Measurements from ENCODE around the gene CRYBG3. TPM values are rescaled to one million over a fixed set of nuclear protein-coding genes. Genes with fewer than 3 reads are reported as not detected.
"Not testable (repeated sequence)": the region's sequence is repeated elsewhere in the genome, so short reads cannot be mapped to it uniquely, and the experiment has no call there.

CRYBG3 gene
- polyA plus RNA-seq, 3 donors from 2014 or later: 0.17 to 0.48 TPM; not detected in 1

DNA sequence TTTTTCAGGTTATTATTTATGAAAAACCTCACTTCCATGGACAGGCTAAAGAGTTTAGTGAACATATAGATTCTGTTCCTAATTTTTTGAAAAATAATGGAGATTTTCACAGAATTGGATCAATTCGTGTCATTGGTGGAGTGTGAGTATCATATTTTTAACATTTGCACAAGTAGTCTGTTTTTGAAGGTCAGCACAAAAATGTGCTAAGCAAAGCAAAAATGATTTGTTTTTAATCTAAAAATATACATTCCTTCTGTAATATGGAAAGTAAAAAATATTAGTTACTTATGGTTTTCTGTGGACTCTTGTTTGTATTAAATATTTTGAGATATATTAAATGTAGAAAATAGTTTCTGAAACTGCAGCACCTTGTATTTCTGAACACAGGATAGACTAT, 71.0 kb downstream of the CRYBG3 start:
- H3K27me3 Mint-ChIP-seq (ENCODE audit: low read depth in 3 of 3): peaks cover 0 to 5% (median 2%) of the 10 kb centered on the region in 3 donors
- no peak for DNase-seq
- no peak overlapping the region for H3K27ac Mint-ChIP-seq
- H3K4me1 Mint-ChIP-seq: no peaks in the 10 kb centered on the region
- H3K4me3 Mint-ChIP-seq: no peak overlapping the region
- H3K36me3 Mint-ChIP-seq: no peaks in the 10 kb centered on the region
- no peaks in the 10 kb centered on the region for H3K9me3 Mint-ChIP-seq

- Mint-ChIP-seq H3K9me3 (no peaks in the 10 kb centered on the region), H3K4me1 (no peaks in the 10 kb centered on the region), H3K4me3 (no peak overlapping the region), H3K27me3 (ENCODE audit: low read depth in 3 of 3) (peaks cover 0 to 5% (median 5%) of the 10 kb centered on the region in 3 donors), H3K36me3 (no peaks in the 10 kb centered on the region), H3K27ac (no peak overlapping the region)
- DNase-seq: no peak
These were observed 73.4 kb downstream of the CRYBG3 start for GRCh38 chr3:97895216-97895615.

DNA sequence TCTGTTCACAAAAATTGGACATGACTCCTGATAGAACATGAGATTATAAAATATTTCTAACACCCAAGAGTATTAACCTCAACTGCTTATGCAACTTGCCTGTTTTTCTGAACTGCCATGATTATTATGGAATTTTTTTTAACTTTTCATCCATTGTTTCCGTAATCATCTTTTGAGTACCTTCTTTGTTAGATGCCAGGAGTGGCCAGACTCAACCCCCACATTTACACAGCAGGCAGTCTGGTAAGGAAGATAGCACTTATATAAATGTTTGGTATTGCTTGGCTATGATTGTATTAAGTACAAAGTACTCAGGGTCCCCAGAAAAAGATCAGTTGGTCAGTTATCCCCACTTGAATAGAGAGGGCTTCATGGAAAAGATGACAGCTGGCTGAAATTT, 74.3 kb downstream of the CRYBG3 start:
- Mint-ChIP-seq H3K4me1 (no peaks in the 10 kb centered on the region), H3K27ac (no peak overlapping the region), H3K27me3 (ENCODE audit: low read depth in 3 of 3) (peaks cover 0 to 5% (median 5%) of the 10 kb centered on the region in 3 donors), H3K9me3 (no peaks in the 10 kb centered on the region), H3K4me3 (no peak overlapping the region), H3K36me3 (no peaks in the 10 kb centered on the region)
- no peak for DNase-seq

- H3K9me3 Mint-ChIP-seq: no peaks in the 10 kb centered on the region
- no peaks in the 10 kb centered on the region for H3K4me1 Mint-ChIP-seq
- no peaks in the 10 kb centered on the region for H3K36me3 Mint-ChIP-seq
- DNase-seq: no peak
- no peak overlapping the region for H3K27ac Mint-ChIP-seq
- no peak overlapping the region for H3K4me3 Mint-ChIP-seq
- H3K27me3 Mint-ChIP-seq (ENCODE audit: low read depth in 3 of 3): peaks cover 0 to 5% (median 5%) of the 10 kb centered on the region in 3 donors
These were observed 74.7 kb downstream of the CRYBG3 start for GRCh38 chr3:97896547-97896946.

- no peak overlapping the region for H3K27ac Mint-ChIP-seq
- peaks cover 2 to 7% (median 3%) of the 10 kb centered on the region in 3 donors for H3K27me3 Mint-ChIP-seq (ENCODE audit: low read depth in 3 of 3)
- H3K9me3 Mint-ChIP-seq: no peaks in the 10 kb centered on the region
- H3K4me1 Mint-ChIP-seq: no peaks in the 10 kb centered on the region
- peaks cover 0 to 4% (median 0%) of the 10 kb centered on the region in 3 donors for H3K36me3 Mint-ChIP-seq
- no peak for DNase-seq
- H3K4me3 Mint-ChIP-seq: no peak overlapping the region
These were observed 77.5 kb downstream of the CRYBG3 start for GRCh38 chr3:97899331-97899730.

DNA sequence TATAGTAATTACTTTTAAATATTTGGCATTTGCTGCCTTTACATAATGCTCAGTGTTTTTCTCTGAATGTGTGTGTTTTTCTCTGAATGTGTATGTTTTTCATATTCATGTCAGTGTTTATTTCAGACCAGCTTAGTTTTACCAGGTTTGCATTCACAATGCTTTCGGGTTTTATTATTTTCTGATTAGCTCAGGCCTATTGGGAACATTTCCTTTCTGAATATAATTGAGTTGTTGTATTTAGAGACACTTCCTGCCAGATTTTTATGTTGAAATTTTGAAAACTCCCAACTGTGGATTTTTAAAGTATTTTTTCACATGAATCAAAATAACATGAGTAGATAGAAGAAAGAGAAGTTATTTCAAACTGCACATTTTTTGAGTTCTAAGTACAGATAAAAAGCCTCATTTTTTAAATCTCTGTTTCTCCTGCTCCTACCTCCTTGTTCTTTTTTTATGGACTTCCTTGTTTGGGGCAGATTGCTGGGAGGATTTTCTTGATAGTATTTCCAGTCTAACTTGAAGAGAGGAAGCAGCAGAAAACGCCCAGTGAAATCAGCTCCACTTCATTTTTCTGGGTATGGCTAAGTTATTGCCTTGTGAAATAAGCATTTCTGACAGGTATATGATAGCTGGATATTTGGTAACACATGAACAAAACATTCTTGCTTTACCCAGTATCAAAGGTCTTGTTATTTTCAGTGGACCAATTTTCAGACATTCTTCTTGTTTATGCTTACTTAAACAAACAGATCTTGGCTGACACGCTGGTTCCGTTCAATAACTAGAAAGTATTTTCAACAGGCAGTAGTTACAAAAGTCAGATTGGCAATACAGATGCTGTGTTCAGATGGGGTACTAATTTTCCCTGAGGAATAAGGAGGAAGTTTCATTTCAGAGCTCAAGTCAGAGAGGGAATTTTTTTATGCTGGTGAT, 79.8 kb downstream of the CRYBG3 start:
- no peak overlapping the region for H3K4me3 Mint-ChIP-seq
- H3K27ac Mint-ChIP-seq: no peak overlapping the region
- H3K9me3 Mint-ChIP-seq: no peaks in the 10 kb centered on the region
- H3K4me1 Mint-ChIP-seq: no peaks in the 10 kb centered on the region
- peaks cover 0 to 4% (median 0%) of the 10 kb centered on the region in 3 donors for H3K36me3 Mint-ChIP-seq
- DNase-seq: no peak
- H3K27me3 Mint-ChIP-seq (ENCODE audit: low read depth in 3 of 3): peaks cover 2 to 5% (median 3%) of the 10 kb centered on the region in 3 donors

DNA sequence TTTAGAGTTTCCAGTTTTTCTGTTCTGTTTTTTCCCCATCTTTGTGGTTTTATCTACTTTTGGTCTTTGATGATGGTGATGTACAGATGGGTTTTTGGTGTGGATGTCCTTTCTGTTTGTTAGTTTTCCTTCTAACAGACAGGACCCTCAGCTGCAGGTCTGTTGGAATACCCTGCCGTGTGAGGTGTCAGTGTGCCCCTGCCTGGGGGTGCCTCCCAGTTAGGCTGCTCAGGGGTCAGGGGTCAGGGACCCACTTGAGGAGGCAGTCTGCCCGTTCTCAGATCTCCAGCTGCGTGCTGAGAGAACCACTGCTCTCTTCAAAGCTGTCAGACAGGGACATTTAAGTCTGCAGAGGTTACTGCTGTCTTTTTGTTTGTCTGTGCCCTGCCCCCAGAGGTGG, 88.0 kb downstream of the CRYBG3 start:
- H3K27me3 Mint-ChIP-seq (ENCODE audit: low read depth in 3 of 3); H3K9me3 Mint-ChIP-seq; H3K27ac Mint-ChIP-seq; H3K36me3 Mint-ChIP-seq: not testable (repeated sequence)
- peak overlapping the region in 3 of 5 donors; percentile 82 to 92 (median 88) for H3K4me3 Mint-ChIP-seq
- peak in 1 of 3 donors; percentile 2 for DNase-seq
- peaks cover 20 to 21% of the 10 kb centered on the region in 2 donors for H3K4me1 Mint-ChIP-seq

DNA sequence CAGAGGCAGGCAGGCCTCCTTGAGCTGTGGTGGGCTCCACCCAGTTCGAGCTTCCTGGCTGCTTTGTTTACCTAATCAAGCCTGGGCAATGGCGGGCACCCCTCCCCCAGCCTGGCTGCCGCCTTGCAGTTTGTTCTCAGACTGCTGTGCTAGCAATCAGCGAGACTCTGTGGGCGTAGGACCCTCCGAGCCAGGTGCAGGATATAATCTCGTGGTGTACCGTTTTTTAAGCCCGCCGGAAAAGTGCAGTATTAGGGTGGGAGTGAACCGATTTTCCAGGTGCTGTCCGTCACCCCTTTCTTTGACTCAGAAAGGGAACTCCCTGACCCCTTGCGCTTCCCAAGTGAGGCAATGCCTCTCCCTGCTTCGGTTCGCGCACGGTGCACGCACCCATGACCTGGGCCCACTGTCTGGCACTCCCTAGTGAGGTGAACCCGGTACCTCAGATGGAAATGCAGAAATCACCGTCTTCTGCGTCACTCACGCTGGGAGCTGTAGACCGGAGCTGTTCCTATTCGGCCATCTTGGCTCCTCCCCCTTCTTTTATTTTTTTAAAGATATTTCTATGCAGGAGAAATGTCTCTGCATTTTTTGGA, 88.5 kb downstream of the CRYBG3 start:
- H3K4me1 Mint-ChIP-seq: peaks cover 20 to 21% of the 10 kb centered on the region in 2 donors
- peak overlapping the region; percentile 39 to 94 (median 86) for H3K27ac Mint-ChIP-seq
- H3K4me3 Mint-ChIP-seq: peak overlapping the region; percentile 59 to 92 (median 83)
- H3K36me3 Mint-ChIP-seq; H3K9me3 Mint-ChIP-seq; H3K27me3 Mint-ChIP-seq (ENCODE audit: low read depth in 3 of 3): not testable (repeated sequence)
- DNase-seq: peak; percentile 9 to 54 (median 26)

DNA sequence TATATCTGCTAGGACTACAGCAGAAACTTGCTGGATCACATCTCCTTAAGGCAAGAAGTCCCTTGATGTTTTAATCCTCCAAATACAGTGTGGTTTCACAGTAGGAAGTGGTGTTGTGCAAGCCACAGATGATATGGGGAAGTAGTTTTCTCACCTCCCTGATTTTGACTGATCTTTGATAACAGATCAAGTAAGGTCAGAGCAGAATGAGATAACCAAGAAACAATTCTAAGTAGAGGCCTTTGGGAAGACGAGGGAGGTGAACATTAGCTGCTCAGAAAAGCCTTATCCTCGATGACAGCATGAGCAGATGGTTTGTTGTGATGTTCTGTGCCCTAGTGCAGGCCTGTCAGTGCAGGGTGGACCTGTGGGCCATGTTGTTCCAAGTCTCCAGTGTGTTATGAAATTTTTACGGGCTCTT, 89.1 kb downstream of the CRYBG3 start:
- Mint-ChIP-seq H3K27me3 (ENCODE audit: low read depth in 3 of 3) (peaks cover 0 to 2% (median 2%) of the 10 kb centered on the region in 3 donors), H3K36me3 (no peaks in the 10 kb centered on the region), H3K9me3 (peaks cover 0 to 4% (median 3%) of the 10 kb centered on the region in 6 donors), H3K4me3 (peak overlapping the region; percentile 59 to 92 (median 83)), H3K27ac (peak overlapping the region; percentile 39 to 94 (median 86)), H3K4me1 (peaks cover 20 to 21% of the 10 kb centered on the region in 2 donors)
- DNase-seq: peak; percentile 42 to 54 (median 53)

- Mint-ChIP-seq H3K9me3 (peaks cover 0 to 4% (median 3%) of the 10 kb centered on the region in 6 donors), H3K27me3 (ENCODE audit: low read depth in 3 of 3) (peaks cover 0 to 2% (median 2%) of the 10 kb centered on the region in 3 donors), H3K27ac (peak overlapping the region in 3 of 6 donors; percentile 85 to 94 (median 87)), H3K4me1 (peaks cover 20 to 21% of the 10 kb centered on the region in 2 donors), H3K36me3 (no peaks in the 10 kb centered on the region), H3K4me3 (peak overlapping the region in 4 of 5 donors; percentile 59 to 92 (median 86))
- no peak for DNase-seq
These were observed 89.6 kb downstream of the CRYBG3 start for GRCh38 chr3:97911459-97911858.

GRCh38 chr3:97914388-97914787, 92.6 kb downstream of the CRYBG3 start:
- no peak for DNase-seq
- peaks cover 3 to 14% (median 4%) of the 10 kb centered on the region in 3 donors for H3K36me3 Mint-ChIP-seq

DNA sequence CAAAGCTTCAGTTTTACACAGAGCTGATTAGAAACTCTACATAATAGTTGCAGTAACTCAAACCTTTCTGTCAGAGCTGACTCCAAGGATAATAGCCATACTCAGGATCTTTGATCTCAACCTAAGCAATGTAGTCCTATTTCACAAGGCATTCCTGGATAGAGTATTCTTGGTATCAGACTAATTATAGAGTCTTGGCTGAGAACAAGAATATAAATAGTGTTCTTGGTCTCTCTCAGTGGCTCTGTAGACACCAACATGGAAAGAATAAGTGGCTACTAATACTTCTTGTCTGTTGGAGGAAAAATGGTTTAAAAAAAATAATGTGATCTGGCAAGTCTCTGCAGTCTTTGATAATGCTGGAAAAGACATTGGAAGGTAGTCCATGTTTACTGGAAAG, 94.8 kb downstream of the CRYBG3 start:
- Mint-ChIP-seq H3K36me3 (peaks cover 3 to 29% (median 10%) of the 10 kb centered on the region in 3 donors), H3K27ac (no peak overlapping the region), H3K4me1 (peaks cover 2 to 4% of the 10 kb centered on the region in 2 donors), H3K9me3 (no peaks in the 10 kb centered on the region), H3K27me3 (ENCODE audit: low read depth in 3 of 3) (no peaks in the 10 kb centered on the region), H3K4me3 (no peak overlapping the region)
- DNase-seq: no peak

More at GRCh38 chr3:97914388-97914787, 92.6 kb downstream of the CRYBG3 start:
- peaks cover 19 to 21% of the 10 kb centered on the region in 2 donors for H3K4me1 Mint-ChIP-seq
- no peak overlapping the region for H3K4me3 Mint-ChIP-seq
- peaks cover 0 to 2% (median 0%) of the 10 kb centered on the region in 3 donors for H3K27me3 Mint-ChIP-seq (ENCODE audit: low read depth in 3 of 3)
- H3K9me3 Mint-ChIP-seq: peaks cover 0 to 2% (median 0%) of the 10 kb centered on the region in 6 donors
- no peak overlapping the region for H3K27ac Mint-ChIP-seq

- no peak for DNase-seq
- no peak overlapping the region for H3K27ac Mint-ChIP-seq
- no peak overlapping the region for H3K4me3 Mint-ChIP-seq
- no peaks in the 10 kb centered on the region for H3K27me3 Mint-ChIP-seq (ENCODE audit: low read depth in 3 of 3)
- H3K9me3 Mint-ChIP-seq: no peaks in the 10 kb centered on the region
- H3K4me1 Mint-ChIP-seq: no peaks in the 10 kb centered on the region
- peaks cover 3 to 33% (median 15%) of the 10 kb centered on the region in 3 donors for H3K36me3 Mint-ChIP-seq
These were observed 96.2 kb downstream of the CRYBG3 start for GRCh38 chr3:97917813-97918536.
